IPS-15b (cell line): ENCODE measurements around the gene TMEM43.
"Not testable (repeated sequence)": the region's sequence is repeated elsewhere in the genome, so short reads cannot be mapped to it uniquely, and the experiment has no call there.

ENCODE experiments used
- H3K27me3 ChIP-seq: one replicate; pipeline ENCODE4 v1.6.1; 2013; ENCODE audit warnings: low read length; ENCODE audit not compliant: control insufficient read depth, insufficient read depth
- H3K36me3 ChIP-seq: one replicate; pipeline ENCODE4 v1.6.1; 2013; ENCODE audit warnings: low read length; ENCODE audit not compliant: control insufficient read depth, insufficient read depth
- H3K4me1 ChIP-seq: one replicate; pipeline ENCODE4 v1.6.1; 2013; ENCODE audit warnings: mild to moderate bottlenecking, low read length; ENCODE audit not compliant: control insufficient read depth, insufficient read depth
- H3K4me3 ChIP-seq: one replicate; pipeline ENCODE4 v1.5.1; 2013; ENCODE audit warnings: low read depth, low read length
- H3K9ac ChIP-seq: one replicate; pipeline ENCODE4 v1.6.1; 2013; ENCODE audit warnings: low read depth, mild to moderate bottlenecking, low read length
- H3K9me3 ChIP-seq: one replicate; pipeline ENCODE4 v1.6.1; 2013; ENCODE audit warnings: mild to moderate bottlenecking, low read length; ENCODE audit not compliant: control insufficient read depth, insufficient read depth

Gene TMEM43

DNA sequence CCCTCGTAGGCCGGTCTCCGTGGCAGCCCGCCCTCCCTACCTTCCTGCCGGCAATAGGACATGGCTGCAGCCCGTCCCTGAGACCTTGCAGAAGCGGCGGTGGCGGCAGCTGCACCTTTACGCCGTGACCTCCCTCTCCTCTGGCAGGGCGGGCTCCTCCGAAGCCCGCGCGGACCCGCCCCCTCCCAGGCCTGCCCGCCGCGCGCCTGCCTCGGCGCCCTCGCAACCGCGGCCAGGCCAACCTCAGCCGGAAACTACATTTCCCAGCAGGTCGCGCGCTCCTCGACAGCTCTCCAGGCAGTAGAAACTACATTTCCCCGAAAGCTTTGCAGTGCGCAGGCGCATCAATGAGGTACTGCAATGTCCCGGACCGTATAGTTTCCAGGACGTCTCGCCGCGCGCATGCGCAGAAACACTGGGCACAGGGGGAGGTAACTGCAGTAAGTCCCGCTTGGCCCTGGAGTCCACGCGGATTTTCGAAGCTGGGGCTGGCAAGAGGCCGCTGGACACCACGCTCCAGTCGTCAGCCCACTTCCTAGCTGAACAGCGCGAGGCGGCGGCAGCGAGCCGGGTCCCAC lies at the start of gene TMEM43, which contains the start of gene CHCHD4:
TMEM43 (plus strand) TSS at position 438 of the 578 bp plus-strand sequence. CDS start 142 bp downstream, outside the sequence.
CHCHD4 (minus strand) TSS at position 256 of the 578 bp plus-strand sequence; CDS start at position 62, 194 bp downstream.
- Histone ChIP-seq H3K9ac (peak within 1 kb of the TSS; percentile 90), H3K27me3 (no peaks in the 10 kb centered on the region), H3K4me1 (peaks cover 16% of the 10 kb centered on the region), H3K4me3 (peak within 1 kb of the TSS; percentile 97), H3K36me3 (peaks cover 18% of the 10 kb centered on the region), H3K9me3 (no peaks in the 10 kb centered on the region)

DNA sequence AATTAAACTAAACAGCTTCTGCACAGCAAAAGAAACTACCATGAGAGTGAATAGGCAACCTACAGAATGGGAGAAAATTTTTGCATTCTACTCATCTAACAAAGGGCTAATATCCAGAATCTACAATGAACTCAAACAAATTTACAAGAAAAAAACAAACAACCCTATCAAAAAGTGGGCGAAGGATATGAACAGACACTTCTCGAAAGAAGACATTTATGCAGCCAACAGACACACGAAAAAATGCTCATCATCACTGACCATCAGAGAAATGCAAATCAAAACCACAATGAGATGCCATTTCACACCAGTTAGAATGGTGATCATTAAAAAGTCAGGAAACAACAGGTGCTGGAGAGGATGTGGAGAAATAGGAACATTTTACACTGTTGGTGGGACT lies 49.6 kb upstream of the TMEM43 start:
- H3K4me1 ChIP-seq, H3K27me3 ChIP-seq, H3K4me3 ChIP-seq, H3K36me3 ChIP-seq, H3K9ac ChIP-seq, H3K9me3 ChIP-seq: not testable (repeated sequence)

GRCh38 chr3:14077310-14077709 lies 47.5 kb upstream of the TMEM43 start:
- no peak overlapping the region for H3K4me3 ChIP-seq
- H3K27me3 ChIP-seq, result no peaks in the 10 kb centered on the region
- no peak overlapping the region for H3K9ac ChIP-seq
- H3K4me1 ChIP-seq, result no peaks in the 10 kb centered on the region
- H3K9me3 ChIP-seq, result no peaks in the 10 kb centered on the region
- no peaks in the 10 kb centered on the region for H3K36me3 ChIP-seq

GRCh38 chr3:14082108-14082657 lies 42.7 kb upstream of the TMEM43 start:
- no peaks in the 10 kb centered on the region for H3K27me3 ChIP-seq
- H3K4me3 ChIP-seq, result no peak overlapping the region
- no peaks in the 10 kb centered on the region for H3K4me1 ChIP-seq
- H3K36me3 ChIP-seq, result no peaks in the 10 kb centered on the region
- no peaks in the 10 kb centered on the region for H3K9me3 ChIP-seq
- H3K9ac ChIP-seq, result no peak overlapping the region

GRCh38 chr3:14087461-14087860 lies 37.4 kb upstream of the TMEM43 start:
- not testable (repeated sequence) for H3K4me1 ChIP-seq, H3K36me3 ChIP-seq, H3K4me3 ChIP-seq, H3K9me3 ChIP-seq, H3K9ac ChIP-seq, H3K27me3 ChIP-seq

GRCh38 chr3:14091959-14092358 lies 32.9 kb upstream of the TMEM43 start:
- not testable (repeated sequence) for H3K4me1 ChIP-seq, H3K9me3 ChIP-seq, H3K27me3 ChIP-seq, H3K4me3 ChIP-seq, H3K36me3 ChIP-seq, H3K9ac ChIP-seq

DNA sequence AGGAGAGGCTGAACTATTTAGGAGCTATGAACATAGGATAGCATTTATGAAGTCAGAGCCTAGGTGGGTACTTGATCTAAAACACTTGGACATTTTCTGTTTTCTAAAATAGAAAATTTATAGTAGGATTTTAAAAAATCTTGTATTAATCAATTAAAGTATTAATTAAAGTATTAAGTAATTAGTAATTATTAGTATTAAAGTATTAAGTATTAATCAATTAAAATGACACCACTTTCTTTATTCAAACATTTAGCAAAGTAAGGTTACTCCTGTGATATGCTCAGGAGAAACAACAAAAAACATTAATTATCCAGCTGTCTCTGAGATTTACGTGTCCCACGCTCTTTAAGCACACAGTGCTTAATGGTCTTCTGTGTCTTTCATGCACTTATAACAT lies 32.4 kb upstream of the TMEM43 start:
- Histone ChIP-seq H3K4me3 (no peak overlapping the region), H3K27me3 (no peaks in the 10 kb centered on the region), H3K36me3 (no peaks in the 10 kb centered on the region), H3K9ac (no peak overlapping the region), H3K9me3 (peaks cover 7% of the 10 kb centered on the region), H3K4me1 (peaks cover 5% of the 10 kb centered on the region)

DNA sequence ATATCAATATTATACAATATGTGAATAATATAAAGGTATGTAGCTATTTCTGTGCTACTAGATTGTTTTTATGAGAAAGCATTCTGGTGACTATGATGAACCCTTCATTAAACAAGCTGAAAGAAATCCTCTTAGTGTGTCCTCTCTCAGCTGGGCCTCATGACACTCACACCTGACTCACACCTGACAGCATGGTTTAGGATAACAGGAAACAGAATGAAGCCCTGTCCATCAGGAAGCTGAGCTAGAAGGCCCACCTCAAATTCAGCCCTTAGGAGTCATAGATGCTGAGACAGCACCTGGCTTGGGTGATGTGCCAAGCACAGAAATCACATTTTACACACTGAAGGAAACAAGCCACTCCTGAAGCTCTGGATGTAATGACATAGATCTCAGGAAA lies 31.0 kb upstream of the TMEM43 start:
- no peaks in the 10 kb centered on the region for H3K9me3 ChIP-seq
- H3K36me3 ChIP-seq, result no peaks in the 10 kb centered on the region

DNA sequence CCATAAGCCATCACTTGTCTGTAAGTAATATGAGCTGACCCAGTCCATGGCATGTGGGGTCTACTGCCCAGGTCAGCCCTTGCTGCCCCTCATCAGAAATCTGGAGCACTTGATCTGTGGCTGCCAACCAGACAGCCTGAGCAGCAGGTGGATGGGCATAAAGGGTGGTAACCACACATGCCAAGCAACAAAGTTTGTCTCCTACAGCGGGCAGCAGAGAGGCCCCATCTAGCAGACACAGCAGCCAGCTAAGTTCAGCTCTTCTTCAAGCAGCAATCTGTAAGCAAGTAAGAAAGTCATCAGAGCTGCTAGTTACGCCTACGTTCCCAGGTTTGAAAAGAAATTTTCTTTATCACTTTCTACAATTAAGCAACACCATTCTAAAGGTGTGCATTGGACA lies 28.1 kb upstream of the TMEM43 start:
- H3K27me3 ChIP-seq, result no peaks in the 10 kb centered on the region
- H3K4me3 ChIP-seq, result no peak overlapping the region
- H3K36me3 ChIP-seq, result no peaks in the 10 kb centered on the region

More for the DNA sequence above, 31.0 kb upstream of the TMEM43 start:
- Histone ChIP-seq H3K9ac (no peak overlapping the region), H3K4me1 (peaks cover 5% of the 10 kb centered on the region), H3K27me3 (no peaks in the 10 kb centered on the region), H3K4me3 (no peak overlapping the region)

GRCh38 chr3:14097616-14098391 lies 27.0 kb upstream of the TMEM43 start:
- Histone ChIP-seq H3K9me3 (no peaks in the 10 kb centered on the region), H3K4me3 (no peak overlapping the region), H3K4me1 (no peaks in the 10 kb centered on the region), H3K9ac (no peak overlapping the region), H3K27me3 (no peaks in the 10 kb centered on the region), H3K36me3 (no peaks in the 10 kb centered on the region)

More for the DNA sequence above, 28.1 kb upstream of the TMEM43 start:
- H3K4me1 ChIP-seq, result peaks cover 5% of the 10 kb centered on the region
- H3K9ac ChIP-seq, result no peak overlapping the region
- no peaks in the 10 kb centered on the region for H3K9me3 ChIP-seq

DNA sequence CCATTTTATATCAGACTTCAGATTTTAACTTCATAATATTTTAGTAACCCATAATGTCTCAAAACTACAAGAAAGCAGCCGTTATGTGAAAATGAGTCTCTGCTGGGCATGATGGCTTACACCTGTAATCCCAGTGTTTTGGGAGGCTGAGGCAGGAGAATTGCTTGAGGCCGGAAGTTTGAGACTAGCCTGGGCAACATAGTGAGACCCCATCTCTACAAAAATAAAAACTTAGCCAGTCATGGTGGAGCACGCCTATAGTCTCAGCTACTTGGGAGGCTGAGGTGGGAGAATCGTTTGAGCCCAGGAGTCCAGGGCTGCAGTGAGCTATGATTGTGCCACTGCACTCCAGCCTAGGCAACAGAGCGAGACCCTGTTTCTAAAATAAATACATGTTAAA lies 15.0 kb upstream of the TMEM43 start:
- not testable (repeated sequence) for H3K9me3 ChIP-seq, H3K9ac ChIP-seq, H3K4me3 ChIP-seq, H3K4me1 ChIP-seq, H3K27me3 ChIP-seq
- peaks cover 11% of the 10 kb centered on the region for H3K36me3 ChIP-seq

DNA sequence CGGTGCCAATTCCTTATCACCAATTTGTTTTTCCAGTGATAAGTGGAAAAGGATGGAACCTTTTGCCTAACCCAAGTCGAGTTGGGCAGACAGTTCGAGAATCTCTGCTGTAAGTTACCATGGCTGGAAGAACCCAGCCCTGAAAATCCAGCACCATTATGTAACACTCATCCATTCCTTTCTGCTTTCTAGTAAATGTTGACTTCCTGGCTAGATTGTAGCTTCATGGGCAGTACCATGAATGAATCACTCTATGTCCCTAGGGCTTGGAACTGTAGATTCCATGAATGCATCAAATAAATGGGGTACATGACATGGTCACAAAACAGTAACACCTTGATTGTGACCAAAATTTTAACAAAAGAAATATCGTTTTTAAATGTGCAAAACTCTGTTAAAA lies 14.2 kb upstream of the TMEM43 start:
- H3K9ac ChIP-seq, result no peak overlapping the region
- H3K9me3 ChIP-seq, result no peaks in the 10 kb centered on the region
- H3K36me3 ChIP-seq, result peaks cover 17% of the 10 kb centered on the region
- H3K4me3 ChIP-seq, result no peak overlapping the region
- no peaks in the 10 kb centered on the region for H3K4me1 ChIP-seq
- no peaks in the 10 kb centered on the region for H3K27me3 ChIP-seq
